ENCODE measurements around the gene DHRSX.
"Not testable (repeated sequence)": the region's sequence is repeated elsewhere in the genome, so short reads cannot be mapped to it uniquely, and the experiment has no call there.

The DHRSX gene

GRCh38 chrX:2351321-2351720 lies 149.5 kb downstream of the DHRSX start:
- no peak overlapping the region for H3K4me3 ChIP-seq (ENCODE audit: low read length in 2 of 2)
- peaks cover 0 to 2% (median 0%) of the 10 kb centered on the region in 3 experiments for H3K27me3 ChIP-seq (ENCODE audit: control insufficient read depth in 3 of 3, insufficient read depth in 3 of 3, low read depth in 1 of 3, low read length in 3 of 3)
- peaks cover 10 to 14% of the 10 kb centered on the region in 2 donors for H3K4me1 ChIP-seq (ENCODE audit: control insufficient read depth in 2 of 2, insufficient read depth in 1 of 2, low read depth in 1 of 2, low read length in 2 of 2)
- H3K4me2 ChIP-seq (ENCODE audit: insufficient read depth, low read length, poor library complexity, severe bottlenecking), result no peak overlapping the region
- H3K4ac ChIP-seq (ENCODE audit: low read length), result no peak overlapping the region
- H2BK12ac ChIP-seq (ENCODE audit: low read length), result peak overlapping the region; percentile 46
- H3K27ac ChIP-seq (replicated peaks; ENCODE audit: low read length), result no peak overlapping the region
- peaks cover 0 to 2% of the 10 kb centered on the region in 2 donors for H3K36me3 ChIP-seq (replicated peaks in 1 of 2; ENCODE audit: control insufficient read depth in 2 of 2, insufficient read depth in 2 of 2, low read length in 2 of 2)
- no peak overlapping the region for H2BK15ac ChIP-seq (ENCODE audit: low read length)
- no peak overlapping the region for H4K91ac ChIP-seq (ENCODE audit: low read depth, low read length, poor library complexity)
- DNase-seq (ENCODE audit: low spot score), result no peak
- H3K14ac ChIP-seq (ENCODE audit: low read length), result peak overlapping the region; percentile 63
- no peak overlapping the region for H2BK120ac ChIP-seq (ENCODE audit: low read depth, low read length)
- H2AK5ac ChIP-seq (ENCODE audit: low read depth, low read length), result peak overlapping the region; percentile 95
- H3K9me3 ChIP-seq (replicated peaks in 1 of 2; ENCODE audit: control insufficient read depth in 2 of 2, insufficient read depth in 1 of 2, low read depth in 1 of 2, low read length in 2 of 2), result peaks cover 0 to 6% of the 10 kb centered on the region in 2 donors
- H2AFZ ChIP-seq (ENCODE audit: low read length), result no peak overlapping the region
- H2BK5ac ChIP-seq (ENCODE audit: low read length), result no peak overlapping the region
- H4K8ac ChIP-seq (ENCODE audit: low read depth, low read length), result no peak overlapping the region
- peak overlapping the region; percentile 25 for H3K23ac ChIP-seq (ENCODE audit: low read depth, low read length, poor library complexity)
- H3K79me1 ChIP-seq (ENCODE audit: low read depth, low read length), result peaks cover 4% of the 10 kb centered on the region
- peak overlapping the region; percentile 38 for H3K18ac ChIP-seq (ENCODE audit: low read length)
- no peak overlapping the region for H3K9ac ChIP-seq (ENCODE audit: low read depth, low read length, poor library complexity)

DNA sequence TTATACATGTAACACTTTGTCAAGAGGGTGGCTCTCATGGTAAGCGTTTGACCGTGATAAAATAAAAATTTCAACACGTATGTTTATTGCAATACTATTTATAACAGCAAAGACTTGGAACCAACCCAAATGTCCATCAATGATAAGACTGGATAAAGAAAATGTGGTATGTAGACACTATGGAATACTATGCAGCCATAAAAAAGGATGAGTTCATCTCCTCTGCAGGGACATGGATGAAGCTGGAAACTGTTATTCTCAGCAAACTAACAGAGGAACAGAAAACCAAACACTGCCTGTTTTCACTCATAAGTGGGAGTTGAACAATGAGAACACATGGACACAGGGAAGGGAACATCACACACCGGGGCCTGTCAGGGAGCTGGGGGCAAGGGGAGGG lies 150.1 kb downstream of the DHRSX start:
- H3K4me2 ChIP-seq (ENCODE audit: insufficient read depth, low read length, poor library complexity, severe bottlenecking); H3K27me3 ChIP-seq (ENCODE audit: control insufficient read depth in 3 of 3, insufficient read depth in 3 of 3, low read depth in 1 of 3, low read length in 3 of 3); H2BK15ac ChIP-seq (ENCODE audit: low read length); H3K23ac ChIP-seq (ENCODE audit: low read depth, low read length, poor library complexity); H2BK5ac ChIP-seq (ENCODE audit: low read length); H3K79me1 ChIP-seq (ENCODE audit: low read depth, low read length); H4K8ac ChIP-seq (ENCODE audit: low read depth, low read length); H3K14ac ChIP-seq (ENCODE audit: low read length); H3K27ac ChIP-seq (replicated peaks; ENCODE audit: low read length); H3K18ac ChIP-seq (ENCODE audit: low read length); H2AK5ac ChIP-seq (ENCODE audit: low read depth, low read length); H2BK120ac ChIP-seq (ENCODE audit: low read depth, low read length); H4K91ac ChIP-seq (ENCODE audit: low read depth, low read length, poor library complexity); H3K9ac ChIP-seq (ENCODE audit: low read depth, low read length, poor library complexity); H3K4me3 ChIP-seq (ENCODE audit: low read length in 2 of 2); H2BK12ac ChIP-seq (ENCODE audit: low read length); H2AFZ ChIP-seq (ENCODE audit: low read length); DNase-seq (ENCODE audit: low spot score); H3K4ac ChIP-seq (ENCODE audit: low read length); H3K36me3 ChIP-seq (replicated peaks in 1 of 2; ENCODE audit: control insufficient read depth in 2 of 2, insufficient read depth in 2 of 2, low read length in 2 of 2); H3K9me3 ChIP-seq (replicated peaks in 1 of 2; ENCODE audit: control insufficient read depth in 2 of 2, insufficient read depth in 1 of 2, low read depth in 1 of 2, low read length in 2 of 2): not testable (repeated sequence)
- peaks cover 10 to 14% of the 10 kb centered on the region in 2 donors for H3K4me1 ChIP-seq (ENCODE audit: control insufficient read depth in 2 of 2, insufficient read depth in 1 of 2, low read depth in 1 of 2, low read length in 2 of 2)
- WGBS, 2 donors (ENCODE audit: extremely low coverage in 2 of 2, insufficient read length in 2 of 2, insufficient replicate concordance in 1 of 2), result no CpG with 5 or more reads among the region's 4 CpGs

DNA sequence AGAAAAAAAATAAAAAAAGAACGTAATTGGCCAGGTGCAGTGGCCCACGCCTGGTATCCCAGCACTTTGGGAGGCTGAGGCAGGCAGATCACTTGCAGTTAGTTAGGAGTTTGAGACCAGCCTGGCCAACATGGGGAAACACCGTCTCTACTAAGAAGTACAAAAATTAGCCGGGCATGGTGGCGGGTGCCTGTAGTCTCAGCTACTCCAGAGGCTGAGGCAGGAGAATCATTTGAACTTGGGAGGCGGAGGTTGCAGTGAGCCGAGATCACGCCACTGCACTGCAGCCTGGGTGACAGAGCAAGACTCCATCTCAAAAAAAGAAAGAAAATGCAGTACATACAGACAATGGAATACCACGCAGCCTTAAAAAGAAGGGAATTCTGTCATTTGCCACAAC lies 150.7 kb downstream of the DHRSX start:
- peaks cover 10 to 14% of the 10 kb centered on the region in 2 donors for H3K4me1 ChIP-seq (ENCODE audit: control insufficient read depth in 2 of 2, insufficient read depth in 1 of 2, low read depth in 1 of 2, low read length in 2 of 2)
- H3K9me3 ChIP-seq (replicated peaks in 1 of 2; ENCODE audit: control insufficient read depth in 2 of 2, insufficient read depth in 1 of 2, low read depth in 1 of 2, low read length in 2 of 2), result peaks cover 0 to 11% of the 10 kb centered on the region in 2 donors
- not testable (repeated sequence) for H2BK120ac ChIP-seq (ENCODE audit: low read depth, low read length); H2BK12ac ChIP-seq (ENCODE audit: low read length); H3K4me2 ChIP-seq (ENCODE audit: insufficient read depth, low read length, poor library complexity, severe bottlenecking); DNase-seq (ENCODE audit: low spot score); H3K27me3 ChIP-seq (ENCODE audit: control insufficient read depth in 3 of 3, insufficient read depth in 3 of 3, low read depth in 1 of 3, low read length in 3 of 3); H3K79me1 ChIP-seq (ENCODE audit: low read depth, low read length); H3K4ac ChIP-seq (ENCODE audit: low read length); H3K18ac ChIP-seq (ENCODE audit: low read length); H3K23ac ChIP-seq (ENCODE audit: low read depth, low read length, poor library complexity); H2BK15ac ChIP-seq (ENCODE audit: low read length); H2BK5ac ChIP-seq (ENCODE audit: low read length); H3K14ac ChIP-seq (ENCODE audit: low read length); H2AFZ ChIP-seq (ENCODE audit: low read length); H2AK5ac ChIP-seq (ENCODE audit: low read depth, low read length); H3K27ac ChIP-seq (replicated peaks; ENCODE audit: low read length); H4K8ac ChIP-seq (ENCODE audit: low read depth, low read length); H3K4me3 ChIP-seq (ENCODE audit: low read length in 2 of 2); H3K9ac ChIP-seq (ENCODE audit: low read depth, low read length, poor library complexity); H3K36me3 ChIP-seq (replicated peaks in 1 of 2; ENCODE audit: control insufficient read depth in 2 of 2, insufficient read depth in 2 of 2, low read length in 2 of 2); H4K91ac ChIP-seq (ENCODE audit: low read depth, low read length, poor library complexity)
- WGBS, 2 donors (ENCODE audit: extremely low coverage in 2 of 2, insufficient read length in 2 of 2, insufficient replicate concordance in 1 of 2), result no CpG with 5 or more reads among the region's 9 CpGs

DNA sequence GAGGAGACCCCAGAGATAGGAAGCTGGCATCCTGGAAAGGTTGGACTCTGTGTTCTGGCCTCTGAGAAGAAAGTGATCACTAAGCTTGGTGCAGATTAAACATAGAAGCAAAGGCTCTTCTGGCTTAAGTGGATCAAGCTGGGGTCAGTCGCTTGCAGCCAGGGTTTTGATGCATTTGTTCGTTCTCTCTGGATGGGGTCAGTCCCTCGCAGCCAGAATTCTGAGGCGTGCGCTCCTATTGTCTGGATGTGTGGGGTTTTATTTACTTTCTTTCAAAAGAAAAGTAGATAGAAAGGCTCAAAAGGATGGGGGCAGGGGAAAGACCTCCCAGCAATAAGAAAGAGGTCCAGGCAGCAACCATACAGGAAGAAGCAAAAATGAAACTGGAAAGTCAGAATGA lies 152.6 kb downstream of the DHRSX start:
- no peak overlapping the region for H3K4me3 ChIP-seq (ENCODE audit: low read length in 2 of 2)
- H3K4me1 ChIP-seq (ENCODE audit: control insufficient read depth in 2 of 2, insufficient read depth in 1 of 2, low read depth in 1 of 2, low read length in 2 of 2), result peaks cover 10 to 14% of the 10 kb centered on the region in 2 donors
- no peak overlapping the region for H2AK5ac ChIP-seq (ENCODE audit: low read depth, low read length)
- H3K14ac ChIP-seq (ENCODE audit: low read length), result no peak overlapping the region
- no CpG with 5 or more reads among the region's 5 CpGs for WGBS, 2 donors (ENCODE audit: extremely low coverage in 2 of 2, insufficient read length in 2 of 2, insufficient replicate concordance in 1 of 2)
- peak; percentile 8 for DNase-seq (ENCODE audit: low spot score)
- H2BK120ac ChIP-seq (ENCODE audit: low read depth, low read length), result no peak overlapping the region
- H3K27me3 ChIP-seq (ENCODE audit: control insufficient read depth in 3 of 3, insufficient read depth in 3 of 3, low read depth in 1 of 3, low read length in 3 of 3), result peaks cover 0 to 2% (median 0%) of the 10 kb centered on the region in 3 experiments
- H3K23ac ChIP-seq (ENCODE audit: low read depth, low read length, poor library complexity), result no peak overlapping the region
- no peak overlapping the region for H3K4me2 ChIP-seq (ENCODE audit: insufficient read depth, low read length, poor library complexity, severe bottlenecking)
- no peak overlapping the region for H4K91ac ChIP-seq (ENCODE audit: low read depth, low read length, poor library complexity)
- no peak overlapping the region for H4K8ac ChIP-seq (ENCODE audit: low read depth, low read length)
- no peak overlapping the region for H3K4ac ChIP-seq (ENCODE audit: low read length)
- H2BK5ac ChIP-seq (ENCODE audit: low read length), result no peak overlapping the region
- peaks cover 2 to 16% of the 10 kb centered on the region in 2 donors for H3K9me3 ChIP-seq (replicated peaks in 1 of 2; ENCODE audit: control insufficient read depth in 2 of 2, insufficient read depth in 1 of 2, low read depth in 1 of 2, low read length in 2 of 2)
- H3K79me1 ChIP-seq (ENCODE audit: low read depth, low read length), result peaks cover 4% of the 10 kb centered on the region
- peaks cover 0 to 2% of the 10 kb centered on the region in 2 donors for H3K36me3 ChIP-seq (replicated peaks in 1 of 2; ENCODE audit: control insufficient read depth in 2 of 2, insufficient read depth in 2 of 2, low read length in 2 of 2)
- H3K27ac ChIP-seq (replicated peaks; ENCODE audit: low read length), result no peak overlapping the region
- no peak overlapping the region for H2BK12ac ChIP-seq (ENCODE audit: low read length)
- no peak overlapping the region for H2BK15ac ChIP-seq (ENCODE audit: low read length)
- no peak overlapping the region for H3K18ac ChIP-seq (ENCODE audit: low read length)
- H3K9ac ChIP-seq (ENCODE audit: low read depth, low read length, poor library complexity), result no peak overlapping the region
- no peak overlapping the region for H2AFZ ChIP-seq (ENCODE audit: low read length)
